Activated CD8-positive, alpha-beta memory T cell treated with anti-CD3 and anti-CD28 coated beads, Interleukin-2, amount 50 U/mL, for 1 hour (primary cell): Measurements from ENCODE around the gene TUBGCP6.
"Not testable (repeated sequence)": the region's sequence is repeated elsewhere in the genome, so short reads cannot be mapped to it uniquely, and the experiment has no call there.

Experiments used
- DNase-seq: peaks from one replicate; pipeline ENCODE4 v3.0.0-alpha.2; 2020; ENCODE audit errors: extremely low read depth

TUBGCP6 gene

GRCh38 chr22:50169774-50170341, 75.0 kb downstream of the TUBGCP6 start:
- DNase-seq, result no peak

DNA sequence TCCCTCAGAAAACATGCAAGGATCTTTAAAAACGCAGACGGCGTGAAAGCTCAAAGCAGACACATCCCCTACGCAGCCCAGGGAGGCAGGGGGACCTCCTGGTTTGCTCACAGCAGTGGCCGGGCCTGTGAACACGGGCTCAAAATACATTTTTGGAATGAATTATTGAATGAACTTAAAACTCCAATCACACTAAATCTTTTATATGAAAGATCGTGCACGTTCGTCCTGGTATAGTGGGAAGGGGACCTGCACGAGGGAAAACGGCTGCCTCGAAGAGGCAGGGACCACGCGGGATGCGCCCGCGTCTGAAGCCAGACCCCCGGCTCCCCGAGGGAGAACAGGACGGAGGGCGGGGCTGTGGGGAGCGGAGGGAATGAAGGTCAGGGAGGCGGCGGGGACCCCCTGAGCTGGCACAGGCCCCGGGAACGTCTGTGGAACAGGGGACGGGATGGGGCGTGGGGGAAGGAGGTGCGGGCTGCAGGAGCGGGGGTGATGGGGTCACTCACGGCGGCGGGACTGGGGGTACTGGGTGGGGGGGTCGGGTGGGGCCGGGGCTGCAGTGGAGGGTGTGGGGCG, 75.6 kb downstream of the TUBGCP6 start:
- DNase-seq, result no peak

DNA sequence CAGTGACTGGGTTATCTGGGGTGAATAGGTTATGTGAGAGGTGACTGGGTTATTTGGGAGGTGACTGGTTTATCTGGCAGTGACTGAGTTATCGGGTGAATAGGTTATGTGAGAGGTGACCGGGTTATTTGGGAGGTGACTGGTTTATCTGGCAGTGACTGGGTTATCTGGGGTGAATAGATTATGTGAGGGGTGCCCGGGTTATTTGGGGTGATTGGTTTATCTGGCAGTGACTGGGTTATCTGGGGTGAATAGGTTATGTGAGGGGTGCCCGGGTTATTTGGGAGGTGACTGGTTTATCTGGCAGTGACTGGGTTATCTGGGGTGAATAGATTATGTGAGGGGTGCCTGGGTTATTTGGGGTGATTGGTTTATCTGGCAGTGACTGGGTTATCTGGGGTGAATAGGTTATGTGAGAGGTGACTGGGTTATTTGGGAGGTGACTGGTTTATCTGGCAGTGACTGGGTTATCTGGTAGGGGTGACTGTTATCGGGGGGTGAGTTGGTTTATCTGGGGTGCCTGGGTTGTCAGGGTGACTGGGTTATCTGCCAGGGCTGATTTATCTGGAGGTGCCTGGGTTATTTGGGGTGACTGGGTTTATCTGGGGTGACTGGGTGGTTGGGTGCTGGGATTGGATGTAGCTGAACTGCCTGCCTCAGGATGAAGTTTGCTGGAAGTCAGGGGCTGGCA, 76.2 kb downstream of the TUBGCP6 start:
- not testable (repeated sequence) for DNase-seq

GRCh38 chr22:50167689-50168489, 76.9 kb downstream of the TUBGCP6 start:
- no peak for DNase-seq
